Caco-2 (cell line): Measurements from ENCODE around the gene MLN. TPM values are rescaled to one million over a fixed set of nuclear protein-coding genes. Genes with fewer than 3 reads are reported as not detected.

ENCODE experiments used
- BruUV-seq: library from RNA; stranded (reverse); fragments of 400-500 nt; replicated peaks from 2 replicates; lab custom pipeline; 2021; lab: Mats Ljungman, UMichigan
- CTCF ChIA-PET: fragments of 300-600 bp; sonication (Branson Sonifier 250); formaldehyde crosslinking; loops from one replicate; lab custom pipeline; 2022; ENCODE audit warnings: antibody characterized with exemption; lab: Charles Lee
- POLR2A ChIA-PET: fragments of 300-600 bp; sonication (Branson Sonifier 250); formaldehyde crosslinking; loops from one replicate; lab custom pipeline; 2022; ENCODE audit warnings: antibody characterized with exemption; lab: Charles Lee
- DNase-seq, 2 experiments: peaks; one replicate each; pipeline versions ENCODE4 v3.0.0 to v3.0.0-alpha.2; 2020 to 2022
- H3K27me3 ChIP-seq: replicated peaks from 2 replicates; pipeline ENCODE4 v1.6.0; 2011; ENCODE audit warnings: low read length; ENCODE audit not compliant: control insufficient read depth, insufficient read depth
- H3K36me3 ChIP-seq: 2 replicates; pipeline ENCODE4 v1.5.1; 2011; ENCODE audit warnings: low read length; ENCODE audit not compliant: control insufficient read depth, insufficient read depth
- H3K4me1 ChIP-seq: fragments of 250-450 bp; sonication (Bioruptor Pico); 2 replicates; pipeline ENCODE4 v1.5.1; 2020; ENCODE audit warnings: mild to moderate bottlenecking
- H3K4me3 ChIP-seq: 2 replicates; pipeline ENCODE4 v1.5.1; 2011; ENCODE audit warnings: low read depth, mild to moderate bottlenecking, control low read depth, low read length
- H3K9me3 ChIP-seq: fragments of 250-450 bp; sonication (Bioruptor Pico); 2 replicates; pipeline ENCODE4 v1.5.1; 2020; ENCODE audit warnings: mild to moderate bottlenecking, moderate library complexity
- H3K27ac Mint-ChIP-seq: one replicate; pipeline ENCODE4 v1.8.0; 2022; ENCODE audit warnings: mixed read lengths; ENCODE audit not compliant: unreplicated experiment
- H3K27me3 Mint-ChIP-seq: one replicate; pipeline ENCODE4 v1.8.0; 2022; ENCODE audit warnings: mixed read lengths; ENCODE audit not compliant: insufficient read depth, unreplicated experiment
- H3K36me3 Mint-ChIP-seq: one replicate; pipeline ENCODE4 v1.8.0; 2022; ENCODE audit warnings: mild to moderate bottlenecking, mixed read lengths; ENCODE audit not compliant: insufficient read depth, unreplicated experiment
- H3K4me1 Mint-ChIP-seq: one replicate; pipeline ENCODE4 v1.8.0; 2022; ENCODE audit warnings: low read depth, mixed read lengths; ENCODE audit not compliant: unreplicated experiment
- H3K4me3 Mint-ChIP-seq: one replicate; pipeline ENCODE4 v1.8.0; 2022; ENCODE audit warnings: mild to moderate bottlenecking, moderate library complexity, mixed read lengths; ENCODE audit not compliant: unreplicated experiment
- H3K9me3 Mint-ChIP-seq: one replicate; pipeline ENCODE4 v1.8.0; 2022; ENCODE audit warnings: mixed read lengths; ENCODE audit not compliant: unreplicated experiment
- intact Hi-C: fragments of 100-400 bp; cut with micrococcal nuclease; formaldehyde crosslinking; loops from one replicate; pipeline ENCODE4 v1.10.0; 2022; ENCODE audit not compliant: unreplicated experiment
- total RNA-seq: library from RNA; stranded (reverse); gene quantifications from 2 replicates; pipeline ENCODE4 v1.2.3, GENCODE V29; 2022
- TF ChIP-seq, protein P1 (sequence below), 2 experiments: fragments of 200-600 bp in 1 of 2; IDR thresholded peaks; 1 replicate in 1 of 2; 2 replicates in 1 of 2; pipeline versions ENCODE4 v1.5.1 to v1.8.0; 2011 to 2022; ENCODE audit warnings: antibody characterized with exemption in 1 of 2, control low read depth in 1 of 2, inconsistent platforms in 1 of 2, low read depth in 1 of 2, low read length in 1 of 2, mild to moderate bottlenecking in 1 of 2, moderate library complexity in 1 of 2; ENCODE audit not compliant: insufficient read depth in 1 of 2, severe bottlenecking in 1 of 2, unreplicated experiment in 1 of 2

MLN gene
- total RNA-seq, 1 experiment from 2014 or later, result not detected

DNA sequence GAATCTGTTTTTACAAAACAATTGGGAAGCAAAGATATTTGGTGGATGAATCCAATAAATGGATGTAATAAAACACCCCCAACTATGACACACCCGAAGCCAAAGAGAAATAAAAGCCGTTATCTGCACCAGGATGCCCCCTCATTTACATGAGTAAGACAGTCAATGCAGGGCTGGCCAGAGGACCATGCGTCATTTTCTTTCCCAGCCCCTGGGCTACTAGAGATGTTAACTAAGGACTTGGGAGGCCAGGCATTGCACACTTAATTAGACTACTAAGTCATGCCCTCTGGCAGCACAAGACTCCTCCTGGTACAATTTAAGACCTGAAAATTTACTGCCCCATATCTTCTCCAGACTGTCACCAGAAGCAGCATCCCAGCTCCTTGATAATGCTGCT is 18.0 kb downstream of the MLN start:
- no peak overlapping the region for H3K27ac Mint-ChIP-seq
- CTCF ChIA-PET, result no interaction called here
- Histone ChIP-seq H3K27me3 (no peaks in the 10 kb centered on the region), H3K4me3 (no peak overlapping the region), H3K4me1 (peaks cover 17% of the 10 kb centered on the region; the same call in 1 of the 2 replicates), H3K36me3 (no peaks in the 10 kb centered on the region; the same call in 1 of the 2 replicates), H3K9me3 (no peaks in the 10 kb centered on the region)
- TF ChIP-seq, protein P1, sequence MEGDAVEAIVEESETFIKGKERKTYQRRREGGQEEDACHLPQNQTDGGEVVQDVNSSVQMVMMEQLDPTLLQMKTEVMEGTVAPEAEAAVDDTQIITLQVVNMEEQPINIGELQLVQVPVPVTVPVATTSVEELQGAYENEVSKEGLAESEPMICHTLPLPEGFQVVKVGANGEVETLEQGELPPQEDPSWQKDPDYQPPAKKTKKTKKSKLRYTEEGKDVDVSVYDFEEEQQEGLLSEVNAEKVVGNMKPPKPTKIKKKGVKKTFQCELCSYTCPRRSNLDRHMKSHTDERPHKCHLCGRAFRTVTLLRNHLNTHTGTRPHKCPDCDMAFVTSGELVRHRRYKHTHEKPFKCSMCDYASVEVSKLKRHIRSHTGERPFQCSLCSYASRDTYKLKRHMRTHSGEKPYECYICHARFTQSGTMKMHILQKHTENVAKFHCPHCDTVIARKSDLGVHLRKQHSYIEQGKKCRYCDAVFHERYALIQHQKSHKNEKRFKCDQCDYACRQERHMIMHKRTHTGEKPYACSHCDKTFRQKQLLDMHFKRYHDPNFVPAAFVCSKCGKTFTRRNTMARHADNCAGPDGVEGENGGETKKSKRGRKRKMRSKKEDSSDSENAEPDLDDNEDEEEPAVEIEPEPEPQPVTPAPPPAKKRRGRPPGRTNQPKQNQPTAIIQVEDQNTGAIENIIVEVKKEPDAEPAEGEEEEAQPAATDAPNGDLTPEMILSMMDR (IDR thresholded peaks at IDR 0.05; ENCODE audit: insufficient read depth in 1 of 2, low read depth in 1 of 2, low read length in 1 of 2, severe bottlenecking in 1 of 2, unreplicated experiment in 1 of 2), result no peak
- no peak overlapping the region for H3K4me3 Mint-ChIP-seq
- POLR2A ChIA-PET, result interaction anchor here (0.7 kb wide), 1 partner anchor 277 kb away, joined by 3 read pairs; no protein-coding TSS in a partner anchor
- intact Hi-C loops, result no loop called here
- H3K9me3 Mint-ChIP-seq, result no peaks in the 10 kb centered on the region
- peaks cover 24% of the 10 kb centered on the region for H3K36me3 Mint-ChIP-seq
- no peaks in the 10 kb centered on the region for H3K27me3 Mint-ChIP-seq
- no peak for DNase-seq
- BruUV-seq, result no TSS peak
- H3K4me1 Mint-ChIP-seq, result peaks cover 7% of the 10 kb centered on the region

DNA sequence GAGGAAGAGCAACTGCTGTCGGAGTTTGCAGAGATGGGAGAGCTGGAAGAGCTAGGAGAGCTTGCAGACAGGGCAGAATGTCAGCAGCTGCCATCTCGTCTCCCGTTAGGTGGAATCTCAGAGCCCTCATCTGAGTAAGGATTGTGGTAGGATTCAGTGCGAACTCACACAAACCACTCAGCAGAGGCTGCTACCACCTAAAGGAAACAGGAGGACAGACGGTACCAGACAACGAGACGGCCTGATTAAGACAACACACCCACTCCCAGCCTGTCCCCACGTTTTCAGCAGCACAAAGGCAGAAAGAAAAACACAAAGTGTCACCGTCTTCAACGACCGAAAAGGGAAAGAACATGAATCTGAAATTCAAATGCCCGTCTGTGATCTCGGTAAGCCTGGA is 19.0 kb downstream of the MLN start:
- no peaks in the 10 kb centered on the region for H3K9me3 Mint-ChIP-seq
- ChIA-PET CTCF (no interaction called here), POLR2A (no interaction called here)
- no peak for DNase-seq
- H3K4me3 Mint-ChIP-seq, result no peak overlapping the region
- peaks cover 34% of the 10 kb centered on the region for H3K36me3 Mint-ChIP-seq
- no peaks in the 10 kb centered on the region for H3K27me3 Mint-ChIP-seq
- no peaks in the 10 kb centered on the region; the same call in none of the 2 replicates for H3K36me3 ChIP-seq
- no peak overlapping the region for H3K4me3 ChIP-seq
- H3K9me3 ChIP-seq, result no peaks in the 10 kb centered on the region
- H3K4me1 ChIP-seq, result peaks cover 17% of the 10 kb centered on the region; the same call in 1 of the 2 replicates
- H3K4me1 Mint-ChIP-seq, result peaks cover 7% of the 10 kb centered on the region
- BruUV-seq, result no TSS peak
- no peaks in the 10 kb centered on the region for H3K27me3 ChIP-seq
- TF ChIP-seq, protein P1 (IDR thresholded peaks at IDR 0.05; ENCODE audit: insufficient read depth in 1 of 2, low read depth in 1 of 2, low read length in 1 of 2, severe bottlenecking in 1 of 2, unreplicated experiment in 1 of 2), result no peak
- H3K27ac Mint-ChIP-seq, result no peak overlapping the region
- intact Hi-C loops, result no loop called here

DNA sequence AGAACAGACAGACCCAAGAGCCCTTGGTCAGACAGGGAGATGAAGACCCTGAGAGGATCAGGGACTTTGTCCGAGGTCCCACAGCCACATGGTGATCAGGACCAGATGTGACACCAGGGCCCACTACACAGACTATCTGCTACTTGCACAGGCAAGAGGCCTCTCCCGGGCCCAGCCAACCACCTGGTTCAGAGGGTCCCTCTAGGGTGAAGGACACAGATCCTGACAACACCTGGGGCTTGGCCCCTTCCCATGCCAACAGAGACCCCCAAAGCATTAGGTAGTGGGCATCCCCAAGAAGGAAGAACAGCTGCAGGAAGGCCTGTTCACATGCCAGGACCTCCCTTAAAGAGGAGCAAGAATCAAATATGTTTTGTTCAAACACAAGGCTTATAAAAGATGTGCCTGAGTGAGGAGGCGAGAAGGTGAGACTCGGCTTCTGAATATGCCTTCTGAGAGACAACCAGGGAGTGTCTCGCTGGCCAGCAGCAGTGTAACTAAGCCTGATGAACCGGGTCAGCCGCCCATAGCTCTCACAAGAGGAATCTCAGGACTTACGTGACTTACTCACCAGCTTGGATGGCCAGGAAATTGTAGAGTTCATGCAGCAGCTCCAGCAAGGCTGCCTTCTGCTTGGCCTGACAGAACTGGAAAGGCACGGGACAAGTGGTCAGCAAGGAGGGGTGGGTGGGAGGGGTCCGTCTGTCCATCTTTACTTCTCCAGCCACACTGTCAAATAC is 19.9 kb downstream of the MLN start:
- POLR2A ChIA-PET, result no interaction called here

More for the DNA sequence above, 19.9 kb downstream of the MLN start:
- Histone ChIP-seq H3K9me3 (no peaks in the 10 kb centered on the region), H3K27me3 (no peaks in the 10 kb centered on the region), H3K36me3 (no peaks in the 10 kb centered on the region; the same call in none of the 2 replicates), H3K4me3 (no peak overlapping the region), H3K4me1 (peaks cover 14% of the 10 kb centered on the region; the same call in 1 of the 2 replicates)
- peaks cover 42% of the 10 kb centered on the region for H3K36me3 Mint-ChIP-seq
- no peaks in the 10 kb centered on the region for H3K27me3 Mint-ChIP-seq
- no peak overlapping the region for H3K27ac Mint-ChIP-seq
- no TSS peak for BruUV-seq
- intact Hi-C loops, result no loop called here
- CTCF ChIA-PET, result no interaction called here
- H3K9me3 Mint-ChIP-seq, result no peaks in the 10 kb centered on the region
- no peak overlapping the region for H3K4me3 Mint-ChIP-seq
- TF ChIP-seq, protein P1 (IDR thresholded peaks at IDR 0.05; ENCODE audit: insufficient read depth in 1 of 2, low read depth in 1 of 2, low read length in 1 of 2, severe bottlenecking in 1 of 2, unreplicated experiment in 1 of 2), result no peak
- H3K4me1 Mint-ChIP-seq, result peaks cover 7% of the 10 kb centered on the region
- DNase-seq, result no peak
